Measurements from ENCODE around the gene RHEX.
"Not testable (repeated sequence)": the region's sequence is repeated elsewhere in the genome, so short reads cannot be mapped to it uniquely, and the experiment has no call there.

The RHEX gene, protein sequence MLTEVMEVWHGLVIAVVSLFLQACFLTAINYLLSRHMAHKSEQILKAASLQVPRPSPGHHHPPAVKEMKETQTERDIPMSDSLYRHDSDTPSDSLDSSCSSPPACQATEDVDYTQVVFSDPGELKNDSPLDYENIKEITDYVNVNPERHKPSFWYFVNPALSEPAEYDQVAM

DNA sequence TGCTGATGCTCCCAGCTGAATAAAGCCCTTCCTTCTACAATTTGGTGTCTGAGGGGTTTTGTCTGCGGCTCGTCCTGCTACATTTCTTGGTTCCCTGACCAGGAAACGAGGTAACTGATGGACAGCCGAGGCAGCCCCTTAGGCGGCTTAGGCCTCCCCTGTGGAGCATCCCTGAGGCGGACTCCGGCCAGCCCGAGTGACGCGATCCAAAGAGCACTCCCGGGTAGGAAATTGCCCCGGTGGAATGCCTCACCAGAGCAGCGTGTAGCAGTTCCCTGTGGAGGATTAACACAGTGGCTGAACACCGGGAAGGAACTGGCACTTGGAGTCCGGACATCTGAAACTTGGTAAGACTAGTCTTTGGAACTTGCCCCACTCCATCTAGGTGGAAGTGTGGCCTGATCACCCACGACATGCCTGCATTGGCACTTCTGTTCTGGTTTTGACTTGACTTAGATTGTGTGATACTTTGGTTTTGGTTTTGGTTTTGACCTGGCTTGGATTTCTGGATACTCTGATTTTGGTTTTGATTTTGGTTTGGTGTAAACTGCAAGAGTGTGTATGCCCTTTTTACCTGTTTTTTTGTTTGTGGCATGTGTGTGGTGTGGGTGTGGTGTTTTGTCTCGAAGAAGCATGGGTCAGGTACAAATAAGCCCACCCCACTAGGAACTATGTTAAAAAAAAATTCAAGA, at the start of gene RHEX:
Gene RHEX (plus strand): TSS at position 255 of the 692 bp plus-strand sequence. CDS start 44,656 bp downstream, outside the sequence.
- H3K27me3 ChIP-seq (ENCODE audit: low read depth); DNase-seq (ENCODE audit: low spot score in 2 of 2); in situ Hi-C loops (cut with MboI; ENCODE audit: low sequenced_read_pairs); H3K36me3 ChIP-seq (replicated peaks); H3K4me1 ChIP-seq; H3K4me3 ChIP-seq; H3K9me3 ChIP-seq: not testable (repeated sequence)

DNA sequence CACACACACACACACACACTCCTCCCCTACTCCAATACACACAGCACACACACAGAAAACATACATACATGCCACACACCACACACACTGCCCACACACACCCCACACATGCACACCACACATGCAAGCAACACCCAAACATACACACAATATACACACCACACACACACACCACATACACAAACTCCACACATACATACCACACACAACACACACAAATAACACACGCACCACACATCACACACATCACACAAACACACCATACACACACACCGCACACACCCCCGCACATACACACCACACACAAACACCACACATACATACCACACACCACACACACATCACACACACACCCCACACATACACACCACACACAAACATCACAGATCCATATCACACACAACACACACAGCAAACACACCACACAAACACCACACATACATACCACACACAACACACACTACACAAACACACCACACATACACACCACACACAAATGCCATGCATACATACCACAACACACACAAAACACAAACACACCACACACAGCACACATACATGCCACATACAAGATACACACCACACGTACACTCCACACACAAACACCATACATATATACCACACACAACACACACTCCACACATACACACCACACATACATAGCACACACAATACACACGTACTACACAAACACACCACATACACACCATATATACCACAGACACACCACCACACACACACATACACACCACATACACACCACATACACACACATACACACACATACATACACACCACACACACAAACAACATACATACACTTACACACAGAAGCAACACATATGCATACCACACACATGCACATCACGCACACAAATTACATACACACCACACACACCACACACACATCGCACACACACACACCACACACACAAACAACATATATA, 48.8 kb upstream of the RHEX start:
- peaks cover under 1% of the 10 kb centered on the region; the same call in 1 of the 2 replicates for H3K4me1 ChIP-seq
- H3K9me3 ChIP-seq = peaks cover 3% of the 10 kb centered on the region; the same call in 1 of the 2 replicates
- no peak overlapping the region for H3K4me3 ChIP-seq
- H3K36me3 ChIP-seq (replicated peaks) = no peaks in the 10 kb centered on the region
- peak in 1 of 2 experiments; percentile 2 for DNase-seq (ENCODE audit: low spot score in 2 of 2)
- H3K27me3 ChIP-seq (ENCODE audit: low read depth) = no peaks in the 10 kb centered on the region
- in situ Hi-C loops (cut with MboI; ENCODE audit: low sequenced_read_pairs) = no loop called here

DNA sequence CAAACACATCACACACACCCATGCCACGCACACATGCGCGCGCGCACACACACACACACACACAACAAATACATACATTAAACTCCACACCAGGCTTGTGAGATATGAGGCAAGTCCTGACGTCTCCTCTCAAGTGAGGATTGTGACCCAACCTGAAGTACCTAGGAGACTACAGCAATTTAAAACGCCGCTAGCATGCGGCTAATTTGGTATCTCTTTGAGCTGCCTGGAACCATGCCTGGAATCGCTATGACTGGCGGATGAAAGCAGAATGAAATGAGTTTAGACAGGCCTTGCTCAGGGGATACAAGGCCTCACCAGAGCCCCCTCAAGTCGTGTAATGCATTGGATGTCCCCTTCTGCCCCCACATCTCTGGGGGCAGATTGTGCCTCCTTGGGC, 48.1 kb upstream of the RHEX start:
- Histone ChIP-seq H3K36me3 (replicated peaks) (no peaks in the 10 kb centered on the region), H3K27me3 (ENCODE audit: low read depth) (no peaks in the 10 kb centered on the region), H3K9me3 (peaks cover 3% of the 10 kb centered on the region; the same call in 1 of the 2 replicates), H3K4me3 (no peak overlapping the region), H3K4me1 (no peaks in the 10 kb centered on the region)
- peak in 1 of 2 experiments; percentile 2 for DNase-seq (ENCODE audit: low spot score in 2 of 2)
- in situ Hi-C loops (cut with MboI; ENCODE audit: low sequenced_read_pairs) = no loop called here

- Histone ChIP-seq H3K4me1 (no peaks in the 10 kb centered on the region), H3K36me3 (replicated peaks) (no peaks in the 10 kb centered on the region), H3K9me3 (peaks cover 3% of the 10 kb centered on the region; the same call in 1 of the 2 replicates), H3K27me3 (ENCODE audit: low read depth) (no peaks in the 10 kb centered on the region), H3K4me3 (no peak overlapping the region)
- in situ Hi-C loops (cut with MboI; ENCODE audit: low sequenced_read_pairs) = no loop called here
- no peak for DNase-seq (ENCODE audit: low spot score in 2 of 2)
Measured at GRCh38 chr1:206005234-206005633, 47.7 kb upstream of the RHEX start.

DNA sequence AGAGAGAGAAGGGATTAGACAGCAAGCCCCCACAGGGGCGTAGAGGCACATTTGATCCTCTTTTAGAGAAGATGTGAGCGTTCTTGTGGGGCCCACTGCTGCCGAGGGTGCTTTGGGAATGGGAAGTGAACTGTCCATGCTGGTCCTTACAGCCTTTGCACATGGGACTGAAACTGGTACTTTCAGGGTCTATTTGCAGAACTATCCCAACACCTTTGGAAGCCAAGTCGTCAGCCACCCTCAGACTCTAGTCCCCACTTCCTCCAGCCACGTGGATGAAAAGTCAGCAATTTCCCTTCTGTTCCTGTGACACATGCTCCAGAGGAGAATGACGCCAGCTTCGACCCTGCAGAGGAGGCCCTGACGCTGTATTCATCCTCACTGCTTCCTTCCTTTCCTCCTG, 47.2 kb upstream of the RHEX start:
- Histone ChIP-seq H3K4me1 (no peaks in the 10 kb centered on the region), H3K9me3 (peaks cover 3% of the 10 kb centered on the region; the same call in 1 of the 2 replicates), H3K4me3 (no peak overlapping the region), H3K36me3 (replicated peaks) (no peaks in the 10 kb centered on the region), H3K27me3 (ENCODE audit: low read depth) (no peaks in the 10 kb centered on the region)
- peak in 1 of 2 experiments; percentile 1 for DNase-seq (ENCODE audit: low spot score in 2 of 2)
- in situ Hi-C loops (cut with MboI; ENCODE audit: low sequenced_read_pairs) = no loop called here

DNA sequence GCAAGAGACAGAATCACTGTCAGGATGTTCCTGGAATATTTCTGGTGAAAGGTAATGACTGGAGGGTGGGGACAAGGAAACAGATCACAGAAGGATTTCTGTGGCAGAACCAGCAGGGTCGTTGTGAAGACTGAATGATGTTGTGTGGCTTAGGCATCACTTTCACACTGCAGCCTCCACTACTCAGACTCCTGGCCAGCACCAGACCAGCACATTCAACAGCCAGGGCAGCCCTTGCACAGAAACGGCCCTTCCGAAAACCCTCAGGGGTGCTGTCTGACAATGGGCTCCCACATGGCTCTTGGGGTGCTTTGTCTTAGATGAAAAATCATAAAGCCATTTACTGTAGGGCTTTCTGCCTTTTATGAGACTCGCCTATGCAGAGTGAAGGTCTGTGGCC, 46.0 kb upstream of the RHEX start:
- H3K4me1 ChIP-seq = no peaks in the 10 kb centered on the region
- H3K27me3 ChIP-seq (ENCODE audit: low read depth) = no peaks in the 10 kb centered on the region
- in situ Hi-C loops (cut with MboI; ENCODE audit: low sequenced_read_pairs) = no loop called here

GRCh38 chr1:206010060-206010459, 42.9 kb upstream of the RHEX start:
- in situ Hi-C loops (cut with MboI; ENCODE audit: low sequenced_read_pairs) = no loop called here
- no peaks in the 10 kb centered on the region for H3K9me3 ChIP-seq
- no peak overlapping the region for H3K4me3 ChIP-seq
- no peak for DNase-seq (ENCODE audit: low spot score in 2 of 2)
- H3K36me3 ChIP-seq (replicated peaks) = no peaks in the 10 kb centered on the region
- H3K4me1 ChIP-seq = no peaks in the 10 kb centered on the region
- H3K27me3 ChIP-seq (ENCODE audit: low read depth) = no peaks in the 10 kb centered on the region

More for the DNA sequence above, 46.0 kb upstream of the RHEX start:
- H3K4me3 ChIP-seq = no peak overlapping the region
- peaks cover 3% of the 10 kb centered on the region; the same call in 1 of the 2 replicates for H3K9me3 ChIP-seq
- H3K36me3 ChIP-seq (replicated peaks) = no peaks in the 10 kb centered on the region
- no peak for DNase-seq (ENCODE audit: low spot score in 2 of 2)

- no peak for DNase-seq (ENCODE audit: low spot score in 2 of 2)
- in situ Hi-C loops (cut with MboI; ENCODE audit: low sequenced_read_pairs) = no loop called here
- Histone ChIP-seq H3K9me3 (no peaks in the 10 kb centered on the region), H3K4me3 (no peak overlapping the region), H3K27me3 (ENCODE audit: low read depth) (no peaks in the 10 kb centered on the region), H3K36me3 (replicated peaks) (no peaks in the 10 kb centered on the region), H3K4me1 (no peaks in the 10 kb centered on the region)
Measured at GRCh38 chr1:206011057-206011456, 41.9 kb upstream of the RHEX start.

DNA sequence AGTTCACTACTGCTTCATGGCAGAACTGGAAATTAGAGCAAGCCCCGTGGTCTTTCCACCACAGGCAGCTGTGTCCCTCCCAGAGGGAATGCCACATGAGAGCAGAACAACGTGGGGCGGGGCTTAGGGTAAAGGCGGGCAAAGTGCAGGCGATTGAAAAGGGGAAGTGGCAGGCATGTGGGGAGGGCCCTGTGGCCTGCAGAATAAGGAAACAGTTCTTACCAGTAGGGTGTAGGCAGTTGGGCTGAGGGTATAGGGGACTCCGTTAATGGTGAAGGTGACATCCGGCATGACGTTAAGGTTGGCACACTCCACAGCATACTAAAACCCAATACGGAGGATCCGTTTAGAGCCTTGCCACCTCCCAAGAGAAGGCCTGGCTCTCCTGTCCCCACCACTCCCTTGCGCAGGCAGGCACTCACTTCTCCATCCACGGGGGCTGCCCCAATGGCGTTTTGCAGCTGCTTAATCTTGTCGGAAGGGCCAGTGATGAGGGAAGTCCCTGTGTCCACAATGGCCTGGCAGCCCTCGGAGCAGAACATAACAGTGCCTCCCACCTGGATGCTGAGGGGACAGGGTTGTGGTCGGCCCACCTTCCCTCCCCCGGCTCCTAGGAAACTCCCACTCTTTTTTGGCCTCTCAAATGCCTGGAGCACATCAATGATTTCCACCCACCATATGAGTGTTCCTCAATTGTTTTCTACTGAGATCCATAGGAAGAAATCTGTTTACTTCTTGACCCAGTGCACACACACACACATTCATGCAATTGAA, 40.7 kb upstream of the RHEX start:
- peak in 1 of 2 experiments; percentile 35 for DNase-seq (ENCODE audit: low spot score in 2 of 2)
- no peaks in the 10 kb centered on the region for H3K27me3 ChIP-seq (ENCODE audit: low read depth)
- H3K4me3 ChIP-seq = no peak overlapping the region
- no peaks in the 10 kb centered on the region for H3K4me1 ChIP-seq
- H3K36me3 ChIP-seq (replicated peaks) = no peaks in the 10 kb centered on the region
- H3K9me3 ChIP-seq = no peaks in the 10 kb centered on the region
- in situ Hi-C loops (cut with MboI; ENCODE audit: low sequenced_read_pairs) = no loop called here

GRCh38 chr1:206013026-206013795, 39.8 kb upstream of the RHEX start:
- Histone ChIP-seq H3K27me3 (ENCODE audit: low read depth) (no peaks in the 10 kb centered on the region), H3K4me1 (no peaks in the 10 kb centered on the region), H3K9me3 (no peaks in the 10 kb centered on the region), H3K36me3 (replicated peaks) (no peaks in the 10 kb centered on the region), H3K4me3 (no peak overlapping the region)
- DNase-seq (ENCODE audit: low spot score in 2 of 2) = no peak
- in situ Hi-C loops (cut with MboI; ENCODE audit: low sequenced_read_pairs) = no loop called here

GRCh38 chr1:206014601-206015000, 38.4 kb upstream of the RHEX start:
- no peak for DNase-seq (ENCODE audit: low spot score in 2 of 2)
- H3K4me1 ChIP-seq = no peaks in the 10 kb centered on the region
- in situ Hi-C loops (cut with MboI; ENCODE audit: low sequenced_read_pairs) = no loop called here
- H3K27me3 ChIP-seq (ENCODE audit: low read depth) = no peaks in the 10 kb centered on the region
- no peaks in the 10 kb centered on the region for H3K36me3 ChIP-seq (replicated peaks)
- no peaks in the 10 kb centered on the region for H3K9me3 ChIP-seq
- H3K4me3 ChIP-seq = no peak overlapping the region

DNA sequence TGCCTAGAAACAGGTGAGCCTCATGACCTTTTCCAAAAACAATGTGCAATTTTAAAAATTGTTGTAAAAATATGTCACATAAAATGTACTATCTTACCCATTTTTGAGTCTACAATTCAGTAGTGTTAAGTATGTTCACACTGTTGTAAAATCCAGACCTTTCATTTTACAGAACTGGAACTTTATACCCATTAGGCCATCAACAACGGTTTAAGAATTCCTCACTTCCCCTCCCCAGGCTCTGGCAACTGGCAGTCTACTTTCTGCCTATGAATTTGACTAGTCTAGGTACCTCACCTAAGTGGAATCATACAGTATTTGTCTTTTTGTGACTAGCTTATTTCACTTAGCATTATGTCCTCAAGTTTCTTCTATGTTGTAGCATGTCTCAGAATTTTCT, 37.9 kb upstream of the RHEX start:
- in situ Hi-C loops (cut with MboI; ENCODE audit: low sequenced_read_pairs) = no loop called here
- Histone ChIP-seq H3K36me3 (replicated peaks) (no peaks in the 10 kb centered on the region), H3K4me3 (no peak overlapping the region), H3K27me3 (ENCODE audit: low read depth) (no peaks in the 10 kb centered on the region), H3K4me1 (no peaks in the 10 kb centered on the region), H3K9me3 (no peaks in the 10 kb centered on the region)
- no peak for DNase-seq (ENCODE audit: low spot score in 2 of 2)

Measured in HAP-1 (cell line).